ENCODE data around the gene IP6K3.

IP6K3 gene

DNA sequence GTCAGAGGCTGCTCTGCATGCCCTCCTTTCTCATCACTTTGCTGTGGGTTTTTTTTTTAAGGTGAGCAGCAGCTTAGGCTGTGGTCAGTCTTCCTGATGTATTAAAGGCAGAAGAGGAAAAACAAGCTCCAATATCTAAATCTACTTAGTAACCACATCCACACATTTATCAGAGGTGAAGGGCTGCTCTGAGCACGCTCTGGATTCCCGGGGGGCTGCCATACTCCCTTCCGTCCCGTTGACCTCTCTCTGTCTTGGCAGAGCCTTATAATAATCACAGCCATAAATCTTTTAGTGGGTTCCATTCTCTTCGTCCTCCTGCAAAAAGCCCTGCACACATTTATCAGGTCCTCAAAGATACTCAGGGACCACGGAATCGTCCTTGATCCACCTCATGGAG, 44.9 kb upstream of the IP6K3 start:
- H3K9me2 ChIP-seq (replicated peaks; ENCODE audit: control insufficient read depth, low read length) = no peaks in the 10 kb centered on the region
- no peak for TF ChIP-seq EZH2phosphoT487 (IDR thresholded peaks at IDR 0.05; ENCODE audit: borderline replicate concordance, low read length)
- TF ChIP-seq, protein P1, sequence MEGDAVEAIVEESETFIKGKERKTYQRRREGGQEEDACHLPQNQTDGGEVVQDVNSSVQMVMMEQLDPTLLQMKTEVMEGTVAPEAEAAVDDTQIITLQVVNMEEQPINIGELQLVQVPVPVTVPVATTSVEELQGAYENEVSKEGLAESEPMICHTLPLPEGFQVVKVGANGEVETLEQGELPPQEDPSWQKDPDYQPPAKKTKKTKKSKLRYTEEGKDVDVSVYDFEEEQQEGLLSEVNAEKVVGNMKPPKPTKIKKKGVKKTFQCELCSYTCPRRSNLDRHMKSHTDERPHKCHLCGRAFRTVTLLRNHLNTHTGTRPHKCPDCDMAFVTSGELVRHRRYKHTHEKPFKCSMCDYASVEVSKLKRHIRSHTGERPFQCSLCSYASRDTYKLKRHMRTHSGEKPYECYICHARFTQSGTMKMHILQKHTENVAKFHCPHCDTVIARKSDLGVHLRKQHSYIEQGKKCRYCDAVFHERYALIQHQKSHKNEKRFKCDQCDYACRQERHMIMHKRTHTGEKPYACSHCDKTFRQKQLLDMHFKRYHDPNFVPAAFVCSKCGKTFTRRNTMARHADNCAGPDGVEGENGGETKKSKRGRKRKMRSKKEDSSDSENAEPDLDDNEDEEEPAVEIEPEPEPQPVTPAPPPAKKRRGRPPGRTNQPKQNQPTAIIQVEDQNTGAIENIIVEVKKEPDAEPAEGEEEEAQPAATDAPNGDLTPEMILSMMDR (IDR thresholded peaks at IDR 0.05; ENCODE audit: low read depth, low read length, poor library complexity, severe bottlenecking) = no peak
- H3K27ac ChIP-seq (ENCODE audit: low read depth, low read length) = no peak overlapping the region
- no peaks in the 10 kb centered on the region for H3K27me3 ChIP-seq (ENCODE audit: control insufficient read depth, low read length)
- H3K9me3 ChIP-seq (ENCODE audit: control insufficient read depth, insufficient read depth, low read length) = no peaks in the 10 kb centered on the region
- H3K4me3 ChIP-seq (ENCODE audit: low read length) = no peak overlapping the region
- peaks cover 12% of the 10 kb centered on the region for H3K36me3 ChIP-seq (ENCODE audit: control insufficient read depth, low read length)
- H4K20me1 ChIP-seq (ENCODE audit: control insufficient read depth, insufficient read depth, low read depth, low read length) = peaks cover 11% of the 10 kb centered on the region
- H3K4me2 ChIP-seq (ENCODE audit: low read length) = no peak overlapping the region
- H3K79me2 ChIP-seq (ENCODE audit: control insufficient read depth, low read length) = peaks cover 26% of the 10 kb centered on the region
- H3K4me1 ChIP-seq (ENCODE audit: control insufficient read depth, low read length) = peaks cover 19% of the 10 kb centered on the region
- no peaks in the 10 kb centered on the region for H3F3A ChIP-seq (ENCODE audit: control insufficient read depth, insufficient read depth)

DNA sequence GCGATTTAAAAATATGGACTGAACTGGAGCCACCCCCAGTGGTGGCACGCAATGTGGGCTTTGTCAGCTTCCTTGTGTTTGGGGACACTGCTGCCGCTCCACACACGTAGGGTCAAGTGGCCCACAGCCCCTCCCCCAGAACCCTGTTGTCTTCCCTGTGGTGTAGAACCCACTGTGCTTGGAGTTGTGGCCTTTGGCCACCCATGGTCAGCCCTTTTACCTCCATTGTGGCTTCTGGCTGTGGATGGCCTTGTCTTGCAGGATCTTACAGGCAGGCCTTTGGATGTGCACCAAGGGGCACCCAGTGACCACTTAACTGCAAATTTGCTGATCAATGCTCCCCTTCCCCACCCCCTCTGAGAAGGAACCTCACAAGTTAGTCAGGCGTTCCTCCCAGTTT, 44.2 kb upstream of the IP6K3 start:
- no peaks in the 10 kb centered on the region for H3K27me3 ChIP-seq (ENCODE audit: control insufficient read depth, low read length)
- peaks cover 20% of the 10 kb centered on the region for H3K36me3 ChIP-seq (ENCODE audit: control insufficient read depth, low read length)
- H3K4me2 ChIP-seq (ENCODE audit: low read length) = no peak overlapping the region
- no peaks in the 10 kb centered on the region for H3K9me3 ChIP-seq (ENCODE audit: control insufficient read depth, insufficient read depth, low read length)
- peaks cover 26% of the 10 kb centered on the region for H3K4me1 ChIP-seq (ENCODE audit: control insufficient read depth, low read length)
- TF ChIP-seq, protein P1 (IDR thresholded peaks at IDR 0.05; ENCODE audit: low read depth, low read length, poor library complexity, severe bottlenecking) = no peak
- TF ChIP-seq EZH2phosphoT487 (IDR thresholded peaks at IDR 0.05; ENCODE audit: borderline replicate concordance, low read length) = no peak
- H3K79me2 ChIP-seq (ENCODE audit: control insufficient read depth, low read length) = peaks cover 34% of the 10 kb centered on the region
- no peaks in the 10 kb centered on the region for H3F3A ChIP-seq (ENCODE audit: control insufficient read depth, insufficient read depth)
- no peak overlapping the region for H3K4me3 ChIP-seq (ENCODE audit: low read length)
- H3K27ac ChIP-seq (ENCODE audit: low read depth, low read length) = no peak overlapping the region
- no peaks in the 10 kb centered on the region for H3K9me2 ChIP-seq (replicated peaks; ENCODE audit: control insufficient read depth, low read length)
- peaks cover 11% of the 10 kb centered on the region for H4K20me1 ChIP-seq (ENCODE audit: control insufficient read depth, insufficient read depth, low read depth, low read length)

DNA sequence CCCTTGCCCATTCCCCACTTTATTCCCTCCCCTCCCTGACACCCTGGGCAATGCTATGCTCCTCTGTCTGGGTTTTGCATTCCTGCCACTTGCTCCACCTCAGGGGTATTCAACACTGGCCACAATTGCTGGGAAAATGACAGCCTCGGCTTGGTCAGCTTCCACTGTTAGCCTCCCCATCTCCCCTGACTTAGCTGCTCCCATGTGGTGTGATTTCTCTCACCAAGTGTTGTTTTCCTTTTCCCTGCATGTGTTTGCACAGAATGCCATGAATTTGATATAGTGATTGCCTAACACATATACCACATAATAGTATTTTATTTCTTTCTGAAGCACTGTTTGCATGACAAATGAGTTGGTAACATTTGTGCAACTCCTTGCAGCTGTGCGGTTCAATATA, 43.7 kb upstream of the IP6K3 start:
- Histone ChIP-seq H3K4me1 (ENCODE audit: control insufficient read depth, low read length) (peaks cover 28% of the 10 kb centered on the region), H3K9me2 (replicated peaks; ENCODE audit: control insufficient read depth, low read length) (no peaks in the 10 kb centered on the region), H3K27ac (ENCODE audit: low read depth, low read length) (no peak overlapping the region), H3K36me3 (ENCODE audit: control insufficient read depth, low read length) (peaks cover 25% of the 10 kb centered on the region), H3K4me3 (ENCODE audit: low read length) (no peak overlapping the region), H3F3A (ENCODE audit: control insufficient read depth, insufficient read depth) (no peaks in the 10 kb centered on the region), H3K9me3 (ENCODE audit: control insufficient read depth, insufficient read depth, low read length) (no peaks in the 10 kb centered on the region), H4K20me1 (ENCODE audit: control insufficient read depth, insufficient read depth, low read depth, low read length) (peaks cover 11% of the 10 kb centered on the region), H3K27me3 (ENCODE audit: control insufficient read depth, low read length) (no peaks in the 10 kb centered on the region), H3K79me2 (ENCODE audit: control insufficient read depth, low read length) (peaks cover 39% of the 10 kb centered on the region), H3K4me2 (ENCODE audit: low read length) (no peak overlapping the region)
- TF ChIP-seq, protein P1 (IDR thresholded peaks at IDR 0.05; ENCODE audit: low read depth, low read length, poor library complexity, severe bottlenecking) = no peak
- TF ChIP-seq EZH2phosphoT487 (IDR thresholded peaks at IDR 0.05; ENCODE audit: borderline replicate concordance, low read length) = no peak

DNA sequence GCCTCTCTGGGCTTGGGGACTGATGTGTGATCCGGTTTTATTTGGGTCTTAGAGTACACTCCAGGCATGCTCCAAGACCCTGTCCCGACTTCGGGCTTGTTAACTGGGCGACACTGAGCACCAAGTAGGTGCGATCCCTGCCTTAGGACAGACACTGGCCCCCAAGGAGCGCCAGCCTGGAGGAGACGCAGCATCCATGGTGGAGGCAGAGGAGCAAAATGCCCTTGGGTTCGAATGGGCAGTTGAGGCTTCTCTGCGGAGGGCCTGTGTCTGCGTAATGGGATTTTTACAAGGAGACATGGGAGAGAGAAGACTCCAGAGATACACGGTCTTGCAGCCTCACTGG, 42.8 kb upstream of the IP6K3 start:
- Histone ChIP-seq H3K4me3 (ENCODE audit: low read length) (peak overlapping the region; percentile 82), H4K20me1 (ENCODE audit: control insufficient read depth, insufficient read depth, low read depth, low read length) (peaks cover 15% of the 10 kb centered on the region), H3K9me3 (ENCODE audit: control insufficient read depth, insufficient read depth, low read length) (no peaks in the 10 kb centered on the region), H3K36me3 (ENCODE audit: control insufficient read depth, low read length) (peaks cover 33% of the 10 kb centered on the region), H3K4me1 (ENCODE audit: control insufficient read depth, low read length) (peaks cover 28% of the 10 kb centered on the region), H3F3A (ENCODE audit: control insufficient read depth, insufficient read depth) (no peaks in the 10 kb centered on the region), H3K27me3 (ENCODE audit: control insufficient read depth, low read length) (no peaks in the 10 kb centered on the region), H3K9me2 (replicated peaks; ENCODE audit: control insufficient read depth, low read length) (no peaks in the 10 kb centered on the region), H3K4me2 (ENCODE audit: low read length) (peak overlapping the region; percentile 76), H3K79me2 (ENCODE audit: control insufficient read depth, low read length) (peaks cover 47% of the 10 kb centered on the region), H3K27ac (ENCODE audit: low read depth, low read length) (no peak overlapping the region)
- TF ChIP-seq, protein P1 (IDR thresholded peaks at IDR 0.05; ENCODE audit: low read depth, low read length, poor library complexity, severe bottlenecking) = no peak
- TF ChIP-seq EZH2phosphoT487 (IDR thresholded peaks at IDR 0.05; ENCODE audit: borderline replicate concordance, low read length) = no peak

All from DOHH2 (cell line).